Dermis blood vessel endothelial cell (primary cell): ENCODE results near the gene MTRF1L. TPM values are rescaled to one million over a fixed set of nuclear protein-coding genes. Genes with fewer than 3 reads are reported as not detected.

Source experiments
- DNase-seq: peaks from one replicate; pipeline ENCODE4 v3.0.0; 2010
- total RNA-seq: library from RNA; depleted of rRNA; stranded (reverse); fragments of >200 nt; gene quantifications from 2 replicates; pipeline ENCODE4 v1.2.3, GENCODE V29; 2014

Gene MTRF1L, protein sequence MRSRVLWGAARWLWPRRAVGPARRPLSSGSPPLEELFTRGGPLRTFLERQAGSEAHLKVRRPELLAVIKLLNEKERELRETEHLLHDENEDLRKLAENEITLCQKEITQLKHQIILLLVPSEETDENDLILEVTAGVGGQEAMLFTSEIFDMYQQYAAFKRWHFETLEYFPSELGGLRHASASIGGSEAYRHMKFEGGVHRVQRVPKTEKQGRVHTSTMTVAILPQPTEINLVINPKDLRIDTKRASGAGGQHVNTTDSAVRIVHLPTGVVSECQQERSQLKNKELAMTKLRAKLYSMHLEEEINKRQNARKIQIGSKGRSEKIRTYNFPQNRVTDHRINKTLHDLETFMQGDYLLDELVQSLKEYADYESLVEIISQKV
- 20.8 and 24.8 TPM in 2 replicates for total RNA-seq

DNA sequence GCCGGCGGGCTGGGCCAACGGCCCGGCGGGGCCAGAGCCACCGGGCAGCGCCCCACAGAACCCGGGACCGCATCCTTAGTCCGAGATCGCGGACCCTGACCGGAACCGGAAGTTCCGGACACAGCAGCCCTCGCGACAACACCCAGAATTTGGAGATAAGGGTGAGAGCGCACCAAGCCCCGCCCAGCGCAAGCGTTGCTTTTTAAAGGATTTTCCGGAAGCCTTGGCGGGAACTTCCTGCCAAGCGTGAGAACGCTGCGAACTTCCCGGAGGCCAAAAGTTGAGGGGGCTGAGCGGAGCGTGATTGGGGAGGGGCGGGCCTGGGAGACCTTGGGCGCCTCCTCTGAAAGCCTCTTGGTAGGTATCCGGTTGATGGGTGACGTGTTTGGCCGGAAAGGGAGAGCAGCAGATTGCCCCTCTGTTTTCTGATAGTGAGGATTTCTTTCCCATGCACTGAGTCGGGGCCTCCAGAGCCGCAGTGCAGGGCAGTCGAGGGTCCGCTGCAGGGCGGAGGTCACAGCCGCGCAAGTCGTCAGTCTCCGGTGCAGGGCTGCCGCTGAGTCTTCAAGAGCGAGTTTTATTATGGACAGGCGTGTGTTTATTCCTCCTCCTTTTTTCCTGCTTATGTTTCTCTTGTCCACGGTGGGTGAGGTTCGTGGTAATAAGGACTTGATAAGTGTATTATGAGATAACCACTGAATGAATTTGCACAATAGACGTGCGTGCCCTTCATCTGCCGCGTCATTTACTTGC, at the start of gene MTRF1L:
MTRF1L (minus strand) TSS at position 97 of the 753 bp plus-strand sequence; CDS start at position 73, 24 bp downstream.
- peak; percentile 98 for DNase-seq

DNA sequence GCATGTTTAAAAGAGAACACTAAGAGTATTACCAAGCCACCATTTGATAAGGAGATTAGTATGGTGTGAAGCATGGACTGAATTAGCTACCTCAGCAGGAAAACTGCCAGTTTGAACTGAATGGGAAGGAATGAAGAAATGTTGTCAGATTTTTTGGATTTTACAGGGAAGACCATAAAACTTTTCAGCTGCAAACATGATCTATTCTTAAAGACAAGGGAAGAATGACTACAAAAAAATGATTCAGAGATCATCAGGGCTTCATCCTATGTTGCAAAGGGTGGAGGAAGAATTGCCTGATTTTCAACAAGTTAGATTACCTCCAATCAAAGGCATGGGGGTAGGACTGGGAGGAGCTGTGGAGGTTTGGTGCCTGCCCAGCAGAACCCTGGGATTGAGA, 49.3 kb upstream of the MTRF1L start:
- DNase-seq: no peak

DNA sequence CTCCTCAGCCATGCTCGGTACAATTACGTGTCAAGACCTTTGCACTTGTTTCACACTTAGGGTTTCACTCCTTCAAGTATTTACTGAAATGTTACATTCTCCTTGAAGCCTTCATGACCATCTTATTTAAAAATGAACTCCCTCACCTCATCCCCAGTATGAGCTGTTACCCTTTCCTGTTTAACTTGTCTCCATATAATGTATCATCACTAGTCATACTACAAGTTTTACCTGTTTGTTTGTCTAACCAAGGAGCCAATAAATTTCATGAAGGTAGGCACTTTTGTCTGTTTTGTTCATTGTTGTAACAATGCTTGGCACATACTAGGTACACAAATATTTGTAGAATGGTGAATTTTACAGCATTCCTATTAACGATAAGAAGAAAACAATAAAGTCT, 46.1 kb upstream of the MTRF1L start:
- DNase-seq: no peak

DNA sequence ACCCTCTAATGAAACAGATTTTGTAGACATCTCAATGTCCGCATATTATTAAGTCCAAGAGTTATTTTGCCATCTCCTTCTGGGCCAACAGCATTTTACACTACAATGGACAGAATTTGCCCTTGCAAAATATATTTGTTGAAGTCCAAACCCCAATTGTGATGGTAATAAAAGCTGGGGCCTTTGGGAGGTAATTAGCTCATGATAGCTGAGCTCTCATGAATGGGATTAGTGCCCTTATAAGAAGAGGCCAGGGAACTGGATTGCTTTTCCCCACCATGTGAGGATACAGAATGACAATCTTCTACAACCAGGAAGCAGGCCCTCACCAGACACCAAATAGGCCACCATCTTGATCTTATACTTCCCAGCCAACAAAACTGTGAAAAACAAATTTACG, 44.9 kb upstream of the MTRF1L start:
- no peak for DNase-seq

DNA sequence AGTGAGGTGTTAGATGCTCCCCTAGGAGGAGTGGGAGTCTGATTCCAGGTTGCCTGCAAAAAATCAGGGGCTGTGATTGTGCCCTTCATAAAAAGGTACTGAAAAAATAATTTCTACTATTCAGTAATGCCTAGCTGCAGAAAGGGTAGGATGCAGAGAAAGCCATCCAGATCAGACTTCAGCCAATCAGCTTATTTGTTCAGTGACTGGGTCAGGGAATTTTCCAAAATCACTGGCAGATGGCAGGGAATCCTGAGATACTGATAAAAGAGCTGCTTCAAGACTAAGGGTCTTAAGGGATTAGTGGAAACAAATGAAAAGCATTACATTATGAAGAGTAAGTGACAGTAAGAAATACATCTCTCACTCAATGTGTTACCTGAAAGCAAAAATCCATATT, 42.8 kb upstream of the MTRF1L start:
- DNase-seq: no peak

DNA sequence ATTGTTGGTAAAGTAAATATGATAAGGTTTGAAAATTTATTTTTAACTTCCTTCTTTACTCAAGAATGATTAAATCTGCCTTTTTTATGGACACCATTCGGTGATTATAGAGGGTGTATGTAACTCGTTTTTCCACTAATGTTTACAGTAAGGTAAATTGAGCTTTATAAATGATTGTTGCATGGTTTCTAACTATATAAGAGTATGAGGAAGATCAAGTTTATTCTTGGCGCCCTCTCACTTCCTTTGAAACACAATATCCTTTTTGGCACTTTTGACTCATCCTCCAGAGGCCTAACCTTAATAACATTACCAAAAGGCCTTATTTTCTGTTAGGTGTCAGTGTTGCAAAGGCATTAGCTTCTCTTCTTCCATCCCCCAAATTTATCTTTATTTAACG, 41.8 kb upstream of the MTRF1L start:
- peak; percentile 49 for DNase-seq

DNA sequence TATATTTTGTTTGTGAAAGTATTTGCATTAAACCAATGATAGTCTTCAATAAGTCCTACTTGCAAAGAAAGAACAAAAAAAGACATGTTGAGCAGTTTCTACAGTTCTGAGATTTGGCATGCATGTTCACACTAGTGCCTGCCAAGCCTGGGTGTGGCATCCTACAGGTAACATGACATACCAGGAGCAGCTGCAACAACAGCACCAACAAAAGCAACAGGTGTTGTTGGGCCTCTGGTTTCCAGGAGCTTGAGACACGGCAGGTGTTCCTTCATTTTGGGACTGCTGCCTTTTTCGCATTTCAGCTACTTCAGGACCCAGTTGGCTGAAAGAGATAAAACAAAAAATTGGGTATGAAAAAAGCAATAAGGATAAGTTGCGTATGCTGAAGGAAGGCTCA, 41.2 kb upstream of the MTRF1L start:
- no peak for DNase-seq

DNA sequence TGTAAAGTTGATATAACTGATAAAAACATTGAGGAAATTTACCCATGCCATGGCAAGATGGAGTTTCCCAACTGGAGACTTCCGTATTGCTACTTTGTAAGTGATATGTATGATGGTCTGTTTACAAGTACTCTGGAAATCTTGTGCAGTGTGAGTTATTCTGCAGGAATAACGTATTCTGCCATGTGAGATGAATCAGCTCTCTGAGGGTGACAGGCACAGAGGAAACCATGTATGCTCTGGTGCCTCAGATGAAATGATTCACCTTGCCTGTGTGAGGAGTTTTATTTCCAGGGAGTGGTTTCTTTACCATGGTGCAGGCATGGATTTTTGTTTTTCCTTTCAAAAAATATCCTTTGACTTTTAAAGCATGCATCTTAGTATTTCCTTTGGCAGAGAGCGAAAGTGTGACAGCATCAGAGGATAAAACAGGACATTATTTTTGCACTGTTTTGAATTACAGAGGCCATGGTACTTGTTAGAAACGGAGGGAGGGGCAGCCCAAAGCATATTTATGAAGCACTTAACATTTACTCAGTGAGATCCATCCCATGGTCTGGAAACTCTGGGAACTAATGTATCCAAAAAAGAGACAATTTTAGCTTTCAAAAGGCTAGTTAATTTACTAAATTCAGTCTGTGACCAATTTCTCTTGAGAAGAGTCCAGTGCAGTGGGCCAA, 36.0 kb upstream of the MTRF1L start:
- DNase-seq: no peak

DNA sequence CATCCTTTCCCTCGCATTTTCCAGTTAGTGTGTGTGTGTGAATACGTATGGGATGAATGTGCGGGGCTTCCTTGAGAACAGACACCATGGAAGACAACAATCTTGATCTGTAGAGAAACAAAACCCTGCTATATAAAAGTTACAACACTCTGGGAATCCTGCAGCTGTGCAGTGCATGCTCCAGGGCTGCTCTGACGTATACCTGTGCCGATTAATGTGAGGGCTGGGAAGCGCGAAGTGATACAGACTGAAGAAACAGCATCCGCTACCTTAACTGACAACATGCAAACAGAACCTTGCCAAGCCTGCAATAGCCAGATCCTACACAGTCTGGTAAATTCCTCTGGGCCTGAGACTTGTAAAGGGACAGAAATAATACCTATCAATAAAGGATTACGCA, 31.6 kb upstream of the MTRF1L start:
- DNase-seq: no peak

DNA sequence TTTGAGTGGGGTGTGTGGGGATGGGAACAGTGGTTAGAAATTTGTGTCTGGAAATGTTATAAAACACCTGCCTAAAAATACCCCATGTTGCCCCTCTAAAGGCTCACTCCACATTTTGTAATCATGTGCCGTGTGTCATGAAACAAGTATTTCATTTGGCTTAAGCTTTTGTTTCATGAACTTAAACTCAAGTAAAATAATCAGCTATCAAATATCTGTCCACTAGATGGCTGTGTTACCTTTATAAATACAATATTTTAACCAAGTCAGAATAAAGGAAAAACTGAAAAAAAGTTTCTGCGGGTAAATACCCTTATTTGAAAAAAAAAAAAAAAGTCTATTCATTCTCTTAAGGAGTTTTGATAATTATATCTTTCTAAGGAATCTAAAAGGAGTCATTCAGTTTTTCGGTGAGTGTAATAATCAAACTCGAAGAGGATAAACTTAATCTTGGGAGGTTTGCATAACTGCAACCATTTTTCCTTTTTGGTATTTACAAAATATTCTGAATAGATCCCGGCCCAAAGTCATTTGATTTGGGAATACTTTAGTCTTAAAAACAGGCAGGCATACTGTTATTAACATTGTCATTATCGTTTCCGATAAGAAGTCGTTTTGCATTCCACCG, 29.9 kb upstream of the MTRF1L start:
- DNase-seq: peak; percentile 75

DNA sequence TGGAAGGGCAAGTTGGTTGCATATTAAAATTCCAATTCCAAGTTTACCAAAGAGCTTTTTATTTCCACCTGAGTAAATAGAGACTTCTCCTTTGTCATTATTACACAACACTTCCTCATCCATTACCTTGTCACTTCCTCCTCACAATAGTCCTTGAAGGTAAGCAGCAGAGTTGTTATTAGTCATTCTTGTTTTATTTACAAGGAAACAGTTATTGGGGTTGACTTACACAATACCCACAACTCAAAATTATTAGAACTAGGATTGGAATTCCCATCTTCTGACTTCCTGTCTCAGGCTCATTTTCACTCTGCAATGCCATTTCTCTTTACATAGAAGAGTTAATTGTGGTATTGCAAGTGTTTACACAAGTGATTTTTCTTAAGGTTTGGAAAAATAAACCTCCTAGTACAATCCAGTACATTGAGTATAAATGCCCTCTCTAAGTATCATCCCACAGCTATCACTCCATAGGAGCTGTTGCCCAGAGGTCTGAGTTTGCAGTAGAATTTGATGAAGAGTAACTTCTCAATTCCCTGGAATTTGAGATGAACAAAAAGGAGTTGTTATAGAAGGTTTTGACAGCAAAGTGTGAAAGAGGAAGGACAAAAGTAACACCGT, 28.9 kb upstream of the MTRF1L start:
- DNase-seq: peak; percentile 28

DNA sequence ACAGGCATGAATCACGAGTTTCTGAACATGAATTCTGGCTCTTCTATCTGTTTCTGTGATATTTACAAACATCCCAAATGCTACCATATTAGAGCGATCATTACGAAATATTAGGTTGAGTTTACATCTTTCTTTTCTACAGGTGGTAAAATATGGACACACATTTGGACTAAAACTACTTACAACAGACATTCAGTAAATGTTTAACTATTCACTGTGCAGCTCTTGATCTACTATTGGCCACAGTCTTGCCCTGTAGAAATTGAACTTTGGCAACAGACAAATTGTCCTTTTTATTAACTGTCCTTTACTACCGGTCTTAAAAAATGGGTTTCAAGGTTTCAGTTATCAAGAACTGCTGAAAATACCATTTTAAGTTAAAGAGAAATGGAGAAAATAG, 26.5 kb upstream of the MTRF1L start:
- DNase-seq: no peak

DNA sequence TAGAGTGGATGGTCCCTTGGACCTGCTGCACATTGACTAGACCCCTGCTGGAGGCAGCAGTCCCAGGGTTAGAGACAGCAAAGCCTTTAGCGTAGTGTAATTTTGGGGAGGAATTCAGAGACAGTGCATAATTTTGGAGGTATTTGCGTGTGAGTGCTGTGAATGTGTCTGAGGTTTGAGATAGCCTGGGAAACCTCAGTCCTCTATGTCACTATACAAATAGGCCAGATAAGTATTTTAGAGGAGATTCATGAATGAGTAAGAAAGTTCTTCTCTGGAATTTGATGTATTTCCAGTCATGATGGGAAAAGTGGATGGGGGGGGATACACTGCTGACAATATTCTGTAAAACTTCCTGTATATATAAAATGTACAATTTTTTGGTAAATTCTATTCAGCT, 25.8 kb upstream of the MTRF1L start:
- no peak for DNase-seq

DNA sequence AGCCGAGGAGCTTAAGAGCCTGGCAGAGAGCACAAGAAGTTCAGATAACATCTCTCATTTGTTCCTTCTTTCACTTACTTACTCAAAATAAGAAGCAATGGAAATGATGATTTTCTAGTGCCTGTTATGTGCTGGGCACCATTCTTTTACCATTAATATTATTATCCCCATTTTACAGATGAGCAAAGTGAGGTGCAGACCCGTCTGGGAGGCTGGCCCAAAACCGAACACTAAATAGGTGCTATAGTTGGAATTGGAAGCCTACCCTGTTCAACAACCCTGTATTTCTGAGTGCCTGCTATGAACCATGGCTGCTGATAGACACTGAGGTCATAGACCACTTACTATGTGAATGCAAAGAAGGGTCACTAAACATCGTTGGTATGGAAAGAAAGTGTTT, 25.0 kb upstream of the MTRF1L start:
- DNase-seq: no peak

DNA sequence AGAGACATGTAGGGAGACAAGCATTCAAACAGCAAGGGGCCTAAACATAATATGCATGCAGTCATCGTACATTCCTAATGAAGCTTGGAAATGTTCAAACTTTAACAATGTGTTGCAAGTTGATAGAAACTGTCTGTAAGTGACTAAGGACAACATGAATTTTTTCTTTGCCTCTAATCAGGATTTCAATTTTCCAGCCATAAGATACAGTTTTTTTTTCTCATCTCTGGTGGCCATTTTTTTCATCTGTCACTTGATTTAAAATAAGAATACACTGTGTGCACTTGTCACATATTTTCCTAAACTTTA, 22.2 kb upstream of the MTRF1L start:
- DNase-seq: no peak

DNA sequence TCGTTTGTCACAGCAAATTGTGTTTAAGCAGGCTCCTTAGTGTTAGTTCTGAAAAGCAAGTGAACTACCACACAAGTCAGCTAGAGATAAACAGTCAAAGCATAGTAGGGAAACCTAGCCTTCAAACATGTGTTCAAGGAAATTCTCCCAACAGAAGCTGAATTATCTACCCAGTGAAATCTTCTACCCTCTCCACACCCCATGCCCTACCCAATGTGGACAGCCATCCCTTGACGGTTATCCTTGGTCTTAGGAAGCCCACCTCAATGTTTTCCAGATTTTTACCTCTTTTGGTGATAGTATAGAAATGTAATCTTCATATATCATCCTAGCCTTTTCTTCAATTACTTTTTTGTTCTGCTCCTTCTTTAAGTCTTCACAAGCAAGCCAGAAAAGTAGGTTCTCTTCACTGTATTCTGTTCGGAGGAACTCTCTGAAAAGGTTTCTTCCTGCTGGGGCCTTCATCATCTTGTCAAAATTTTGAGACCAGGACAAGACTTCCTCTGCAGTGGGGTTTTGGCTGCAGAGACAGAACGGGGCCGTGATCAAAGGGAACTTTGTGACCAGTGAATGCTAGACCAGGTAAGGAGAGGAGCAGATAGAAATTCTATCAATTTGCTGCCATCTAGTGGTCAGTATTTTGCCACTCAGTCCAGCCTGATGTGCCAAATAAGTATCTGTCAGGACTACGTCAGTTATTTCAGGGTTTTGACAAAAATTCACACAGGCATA, 21.6 kb upstream of the MTRF1L start:
- DNase-seq: peak; percentile 83

DNA sequence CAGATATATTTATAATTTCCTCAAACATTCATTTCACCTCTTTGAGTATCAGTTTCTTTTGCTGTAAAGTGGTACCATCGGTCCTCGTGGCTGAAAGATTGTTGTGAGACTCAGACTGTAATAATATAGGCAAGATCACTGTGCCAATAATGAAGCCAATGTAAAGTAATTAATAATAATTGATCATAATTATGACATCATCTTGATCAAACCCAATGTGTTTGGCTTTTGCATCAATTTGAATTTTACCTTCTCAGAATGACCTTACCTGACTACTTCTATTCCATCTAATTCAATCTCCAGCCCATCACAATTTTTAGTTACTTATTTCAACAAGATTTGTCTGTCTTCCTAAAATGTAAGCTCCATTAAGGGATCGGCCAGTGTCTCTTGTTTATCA, 15.8 kb upstream of the MTRF1L start:
- no peak for DNase-seq

DNA sequence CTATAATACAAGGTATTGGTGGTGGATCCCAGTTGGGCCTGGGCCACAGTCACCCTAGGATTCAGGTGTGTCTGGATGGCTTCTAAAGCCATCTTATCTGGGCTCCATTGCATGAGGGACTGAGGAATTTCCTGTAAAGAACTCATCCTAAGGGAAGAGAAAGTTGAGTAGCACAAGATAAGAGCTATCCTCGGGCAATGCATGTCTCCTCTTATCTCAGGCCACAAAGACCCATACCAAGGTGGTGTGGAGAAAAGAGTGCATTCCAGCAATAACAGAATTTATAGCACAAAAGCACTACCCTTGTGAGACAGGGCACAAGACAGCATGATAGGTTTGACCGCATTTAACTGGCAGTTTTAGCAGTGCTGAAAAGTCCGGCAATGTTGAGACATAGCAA, 14.3 kb upstream of the MTRF1L start:
- no peak for DNase-seq

DNA sequence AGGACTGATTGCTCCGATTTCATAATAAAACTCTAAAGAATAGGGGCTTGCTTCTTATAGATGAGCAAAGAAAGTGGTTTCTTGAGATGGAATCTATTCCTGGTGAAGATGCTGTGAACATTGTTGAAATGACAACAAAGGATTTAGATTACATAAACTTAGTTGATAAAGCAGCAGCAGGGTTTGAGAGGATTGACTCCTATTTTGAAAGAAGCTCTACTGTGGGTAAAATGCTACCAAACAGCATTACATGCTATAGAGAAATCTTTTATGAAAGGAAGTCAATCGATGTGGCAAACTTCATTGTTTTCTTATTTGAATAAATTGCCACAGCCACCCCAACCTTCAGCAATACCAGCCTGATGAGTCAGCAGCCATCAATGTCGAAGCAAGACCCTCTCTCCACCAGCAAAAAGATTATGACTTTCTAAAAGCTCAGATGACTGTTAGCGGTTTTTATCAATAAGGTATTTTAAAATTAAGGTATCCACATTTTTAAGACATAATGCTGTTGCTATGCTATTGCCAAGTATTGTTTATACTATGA, 12.7 kb upstream of the MTRF1L start:
- DNase-seq: peak; percentile 38

DNA sequence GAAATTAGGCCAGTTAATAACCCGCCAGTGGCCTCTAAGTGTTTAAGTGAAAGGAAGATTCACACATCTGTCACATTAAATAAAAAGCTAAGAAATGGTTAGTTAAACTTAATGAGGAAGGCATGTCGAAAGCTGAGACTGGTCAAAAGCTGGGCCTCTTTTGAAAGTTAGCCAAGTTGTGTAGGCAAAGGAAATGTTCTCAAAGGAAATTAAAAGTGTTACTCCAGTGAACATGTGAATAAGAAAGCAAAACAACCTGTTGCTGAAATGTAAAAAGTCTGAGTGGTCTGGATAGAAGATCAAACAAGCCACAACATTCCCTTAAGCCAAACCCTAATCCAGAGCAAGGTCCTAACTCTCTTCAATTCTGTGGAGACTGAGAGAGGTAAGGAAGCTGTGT, 10.9 kb upstream of the MTRF1L start:
- DNase-seq: peak; percentile 44

DNA sequence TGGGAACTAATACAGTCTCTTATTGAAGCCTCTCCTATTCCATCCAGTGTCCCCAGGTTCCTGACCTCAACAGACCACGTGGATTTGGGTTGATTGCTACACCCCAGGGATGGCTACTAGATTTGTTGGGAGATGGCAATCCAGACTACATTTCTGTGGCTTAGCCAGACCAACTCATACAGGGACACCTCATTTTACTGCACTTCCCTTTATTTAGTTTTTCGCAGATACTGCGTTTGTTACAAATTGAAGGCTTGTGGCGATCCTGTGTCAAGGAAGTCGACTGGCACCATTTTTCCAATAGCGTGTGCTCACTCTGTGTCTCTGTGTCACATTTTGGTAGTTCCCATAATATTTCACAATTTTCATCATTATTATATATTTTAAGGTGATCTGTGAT, 10.3 kb upstream of the MTRF1L start:
- no peak for DNase-seq

DNA sequence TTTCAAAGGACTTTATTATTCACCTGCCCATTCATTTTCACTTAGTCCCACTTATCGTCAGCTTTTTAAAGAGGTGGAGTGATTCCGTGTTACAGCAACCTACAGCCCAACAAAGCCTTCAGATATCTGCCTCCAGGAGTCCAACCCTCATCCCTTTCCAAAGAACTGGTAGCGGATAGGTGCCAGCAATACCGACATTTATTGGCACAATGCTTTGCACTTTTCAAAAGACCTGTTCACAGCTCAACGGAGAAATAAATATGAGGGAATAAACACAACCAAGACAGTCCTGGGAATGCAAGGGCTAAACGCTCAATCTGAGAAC, 819 bp upstream of the MTRF1L start:
- DNase-seq: no peak
